SU-DHL-6 (cell line): ENCODE results near the gene ABTB2.

ENCODE experiments used
- EZH2phosphoT487 ChIP-seq: fragments of 200-600 bp; sonication (generic), shearing (Covaris generic); conservative IDR thresholded peaks from 2 replicates; pipeline ENCODE4 v1.6.1; 2018; ENCODE audit warnings: mild to moderate bottlenecking, antibody characterized with exemption, low read length, moderate library complexity, mixed read lengths
- TF ChIP-seq, protein P1 (sequence below): fragments of 200-600 bp; sonication (generic); IDR thresholded peaks from one replicate; pipeline ENCODE4 v1.5.1; 2017; ENCODE audit warnings: antibody characterized with exemption, mild to moderate bottlenecking, low read length, moderate library complexity; ENCODE audit not compliant: insufficient read depth, poor library complexity, severe bottlenecking

- TF ChIP-seq, protein P1, sequence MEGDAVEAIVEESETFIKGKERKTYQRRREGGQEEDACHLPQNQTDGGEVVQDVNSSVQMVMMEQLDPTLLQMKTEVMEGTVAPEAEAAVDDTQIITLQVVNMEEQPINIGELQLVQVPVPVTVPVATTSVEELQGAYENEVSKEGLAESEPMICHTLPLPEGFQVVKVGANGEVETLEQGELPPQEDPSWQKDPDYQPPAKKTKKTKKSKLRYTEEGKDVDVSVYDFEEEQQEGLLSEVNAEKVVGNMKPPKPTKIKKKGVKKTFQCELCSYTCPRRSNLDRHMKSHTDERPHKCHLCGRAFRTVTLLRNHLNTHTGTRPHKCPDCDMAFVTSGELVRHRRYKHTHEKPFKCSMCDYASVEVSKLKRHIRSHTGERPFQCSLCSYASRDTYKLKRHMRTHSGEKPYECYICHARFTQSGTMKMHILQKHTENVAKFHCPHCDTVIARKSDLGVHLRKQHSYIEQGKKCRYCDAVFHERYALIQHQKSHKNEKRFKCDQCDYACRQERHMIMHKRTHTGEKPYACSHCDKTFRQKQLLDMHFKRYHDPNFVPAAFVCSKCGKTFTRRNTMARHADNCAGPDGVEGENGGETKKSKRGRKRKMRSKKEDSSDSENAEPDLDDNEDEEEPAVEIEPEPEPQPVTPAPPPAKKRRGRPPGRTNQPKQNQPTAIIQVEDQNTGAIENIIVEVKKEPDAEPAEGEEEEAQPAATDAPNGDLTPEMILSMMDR: no peak
- no peak for TF ChIP-seq EZH2phosphoT487
Measured at GRCh38 chr11:34345991-34346480, 11.8 kb downstream of the ABTB2 start.
